Measurements from ENCODE around the gene MEI4.

DNA sequence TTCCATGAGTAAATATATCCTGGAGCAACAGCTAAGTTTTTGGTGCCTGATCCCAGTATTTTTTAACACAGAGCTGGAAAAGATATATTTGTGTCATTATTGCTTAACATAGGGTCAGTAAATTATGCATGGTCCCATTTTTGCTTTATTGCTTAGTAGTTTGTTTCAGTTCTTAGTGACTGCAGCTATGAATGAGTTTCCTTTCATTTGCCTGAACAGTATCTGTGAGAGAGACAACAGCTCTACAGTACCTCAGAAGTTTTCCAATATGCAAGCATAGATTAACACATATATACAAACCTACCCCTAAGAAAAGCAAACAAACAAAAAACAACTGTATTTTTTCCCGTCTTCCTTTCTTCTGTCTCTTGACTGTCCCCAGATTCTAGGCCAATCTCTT, 160.3 kb downstream of the MEI4 start:
- TF ChIP-seq, protein P1, sequence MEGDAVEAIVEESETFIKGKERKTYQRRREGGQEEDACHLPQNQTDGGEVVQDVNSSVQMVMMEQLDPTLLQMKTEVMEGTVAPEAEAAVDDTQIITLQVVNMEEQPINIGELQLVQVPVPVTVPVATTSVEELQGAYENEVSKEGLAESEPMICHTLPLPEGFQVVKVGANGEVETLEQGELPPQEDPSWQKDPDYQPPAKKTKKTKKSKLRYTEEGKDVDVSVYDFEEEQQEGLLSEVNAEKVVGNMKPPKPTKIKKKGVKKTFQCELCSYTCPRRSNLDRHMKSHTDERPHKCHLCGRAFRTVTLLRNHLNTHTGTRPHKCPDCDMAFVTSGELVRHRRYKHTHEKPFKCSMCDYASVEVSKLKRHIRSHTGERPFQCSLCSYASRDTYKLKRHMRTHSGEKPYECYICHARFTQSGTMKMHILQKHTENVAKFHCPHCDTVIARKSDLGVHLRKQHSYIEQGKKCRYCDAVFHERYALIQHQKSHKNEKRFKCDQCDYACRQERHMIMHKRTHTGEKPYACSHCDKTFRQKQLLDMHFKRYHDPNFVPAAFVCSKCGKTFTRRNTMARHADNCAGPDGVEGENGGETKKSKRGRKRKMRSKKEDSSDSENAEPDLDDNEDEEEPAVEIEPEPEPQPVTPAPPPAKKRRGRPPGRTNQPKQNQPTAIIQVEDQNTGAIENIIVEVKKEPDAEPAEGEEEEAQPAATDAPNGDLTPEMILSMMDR (optimal IDR thresholded peaks at IDR 0.05 in 1 of 3, IDR thresholded peaks at IDR 0.05 in 1 of 3, conservative IDR thresholded peaks at IDR 0.05 in 1 of 3; ENCODE audit: extremely low read depth in 1 of 3, insufficient read depth in 2 of 3, low read length in 3 of 3): no peak
- no peak for TF ChIP-seq EZH2 (IDR thresholded peaks at IDR 0.05; ENCODE audit: low read length)

Data from keratinocyte (primary cell).